GM12878 (cell line): ENCODE data around the gene IFITM1.
"Not testable (repeated sequence)": the region's sequence is repeated elsewhere in the genome, so short reads cannot be mapped to it uniquely, and the experiment has no call there.

Source experiments
- CEBPB ChIP-seq, 2 experiments: fragments of 150-350 bp in 1 of 2; IDR thresholded peaks; 2 replicates each; pipeline ENCODE4 v1.6.1; 2012 to 2014; ENCODE audit warnings: low read depth in 2 of 2, low read length in 2 of 2, borderline replicate concordance in 1 of 2, inconsistent platforms in 1 of 2
- CTCF ChIP-seq, 3 experiments: IDR thresholded peaks in 2 of 3; conservative IDR thresholded peaks in 1 of 3; 2 replicates each; pipeline ENCODE4 v1.5.1; 2011; ENCODE audit warnings: low read depth in 3 of 3, low read length in 3 of 3, mild to moderate bottlenecking in 3 of 3, control low read depth in 2 of 3, moderate library complexity in 2 of 3, inconsistent platforms in 1 of 3, mixed read lengths in 1 of 3; ENCODE audit not compliant: control insufficient read depth in 2 of 3, insufficient read depth in 1 of 3; ENCODE audit errors: extremely low read depth in 1 of 3
- ELK1 ChIP-seq: IDR thresholded peaks from 2 replicates; pipeline ENCODE4 v1.6.1; 2012; ENCODE audit warnings: low read depth, low read length, improper control_type of control experiment
- FOS ChIP-seq: IDR thresholded peaks from 3 replicates; pipeline ENCODE4 v1.6.1; 2011; ENCODE audit warnings: borderline replicate concordance; ENCODE audit not compliant: insufficient read length; ENCODE audit errors: extremely low read depth
- NFXL1 ChIP-seq: fragments of 450-650 bp; IDR thresholded peaks from 2 replicates; pipeline ENCODE4 v1.6.1; 2017; ENCODE audit warnings: antibody characterized with exemption, mild to moderate bottlenecking, borderline replicate concordance
- POLR2A ChIP-seq: IDR thresholded peaks from 2 replicates; pipeline ENCODE4 v1.6.1; 2011; ENCODE audit warnings: low read depth, mild to moderate bottlenecking, low read length
- POLR2AphosphoS5 ChIP-seq: IDR thresholded peaks from 2 replicates; pipeline ENCODE4 v1.6.1; 2011; ENCODE audit warnings: mild to moderate bottlenecking, low read length, inconsistent platforms
- PRDM15 ChIP-seq: fragments of 450-650 bp; formaldehyde crosslinking; IDR thresholded peaks from 2 replicates; pipeline ENCODE4 v1.4.0; 2020; ENCODE audit warnings: mild to moderate bottlenecking, moderate library complexity
- SUPT20H ChIP-seq: IDR thresholded peaks from 2 replicates; pipeline ENCODE4 v1.6.1; 2011; ENCODE audit warnings: low read depth, mild to moderate bottlenecking, low read length, moderate library complexity, borderline replicate concordance; ENCODE audit not compliant: control insufficient read depth
- TCF3 ChIP-seq: IDR thresholded peaks from 2 replicates; pipeline ENCODE4 v1.6.1; 2012; ENCODE audit warnings: low read depth, mild to moderate bottlenecking, low read length, borderline replicate concordance; ENCODE audit not compliant: insufficient read depth
- ZBTB4 ChIP-seq: fragments of 450-650 bp; formaldehyde crosslinking; IDR thresholded peaks from 2 replicates; pipeline ENCODE4 v1.4.0; 2022; ENCODE audit warnings: mild to moderate bottlenecking, moderate library complexity

GRCh38 chr11:318405-319120 is 4.7 kb downstream of the IFITM1 start:
- not testable (repeated sequence) for TF ChIP-seq PRDM15; ELK1; SUPT20H; TCF3; POLR2AphosphoS5; CTCF (IDR thresholded peaks at IDR 0.05 in 2 of 3, conservative IDR thresholded peaks at IDR 0.05 in 1 of 3; ENCODE audit: control insufficient read depth in 2 of 3, extremely low read depth in 1 of 3, insufficient read depth in 1 of 3, low read depth in 3 of 3, low read length in 3 of 3); POLR2A; NFXL1; FOS; CEBPB (IDR thresholded peaks at IDR 0.05; ENCODE audit: borderline replicate concordance in 1 of 2, low read depth in 2 of 2, low read length in 2 of 2); ZBTB4
